ENCODE data around the gene PITX1.

DNA sequence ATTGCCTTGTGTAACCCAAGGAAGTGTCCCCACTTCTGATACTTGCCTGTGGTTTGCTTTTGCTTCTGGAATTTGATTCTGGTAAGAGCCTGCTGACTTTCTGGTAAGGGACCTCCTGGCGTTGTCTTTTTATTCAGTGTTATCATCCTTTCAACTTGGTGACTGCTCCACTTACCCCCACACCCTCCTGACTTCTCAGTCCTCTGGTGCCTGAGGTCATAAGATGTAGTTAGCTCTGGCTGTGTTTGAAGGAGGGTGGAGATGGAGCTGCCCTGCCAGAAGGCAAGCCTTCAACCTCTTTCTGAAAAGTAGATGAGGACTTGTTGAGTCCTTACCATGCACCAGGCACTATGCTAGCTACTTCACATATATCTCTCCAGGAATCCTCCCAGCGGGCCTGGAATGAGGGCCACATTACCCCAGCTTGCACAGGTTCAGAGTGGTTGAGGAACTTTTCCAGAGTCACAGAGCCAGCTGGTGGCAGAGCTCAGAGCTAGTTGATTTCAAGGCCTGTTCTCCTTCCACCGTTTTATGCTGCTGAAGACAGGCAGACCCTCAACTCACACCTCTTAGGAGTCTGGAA lies 45.2 kb upstream of the PITX1 start:
- TF ChIP-seq, protein P1, sequence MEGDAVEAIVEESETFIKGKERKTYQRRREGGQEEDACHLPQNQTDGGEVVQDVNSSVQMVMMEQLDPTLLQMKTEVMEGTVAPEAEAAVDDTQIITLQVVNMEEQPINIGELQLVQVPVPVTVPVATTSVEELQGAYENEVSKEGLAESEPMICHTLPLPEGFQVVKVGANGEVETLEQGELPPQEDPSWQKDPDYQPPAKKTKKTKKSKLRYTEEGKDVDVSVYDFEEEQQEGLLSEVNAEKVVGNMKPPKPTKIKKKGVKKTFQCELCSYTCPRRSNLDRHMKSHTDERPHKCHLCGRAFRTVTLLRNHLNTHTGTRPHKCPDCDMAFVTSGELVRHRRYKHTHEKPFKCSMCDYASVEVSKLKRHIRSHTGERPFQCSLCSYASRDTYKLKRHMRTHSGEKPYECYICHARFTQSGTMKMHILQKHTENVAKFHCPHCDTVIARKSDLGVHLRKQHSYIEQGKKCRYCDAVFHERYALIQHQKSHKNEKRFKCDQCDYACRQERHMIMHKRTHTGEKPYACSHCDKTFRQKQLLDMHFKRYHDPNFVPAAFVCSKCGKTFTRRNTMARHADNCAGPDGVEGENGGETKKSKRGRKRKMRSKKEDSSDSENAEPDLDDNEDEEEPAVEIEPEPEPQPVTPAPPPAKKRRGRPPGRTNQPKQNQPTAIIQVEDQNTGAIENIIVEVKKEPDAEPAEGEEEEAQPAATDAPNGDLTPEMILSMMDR (IDR thresholded peaks at IDR 0.05) = no peak
- TF ChIP-seq POLR2A (IDR thresholded peaks at IDR 0.05) = no peak
